Measurements from ENCODE around the gene HIVEP3.

HIVEP3 gene

DNA sequence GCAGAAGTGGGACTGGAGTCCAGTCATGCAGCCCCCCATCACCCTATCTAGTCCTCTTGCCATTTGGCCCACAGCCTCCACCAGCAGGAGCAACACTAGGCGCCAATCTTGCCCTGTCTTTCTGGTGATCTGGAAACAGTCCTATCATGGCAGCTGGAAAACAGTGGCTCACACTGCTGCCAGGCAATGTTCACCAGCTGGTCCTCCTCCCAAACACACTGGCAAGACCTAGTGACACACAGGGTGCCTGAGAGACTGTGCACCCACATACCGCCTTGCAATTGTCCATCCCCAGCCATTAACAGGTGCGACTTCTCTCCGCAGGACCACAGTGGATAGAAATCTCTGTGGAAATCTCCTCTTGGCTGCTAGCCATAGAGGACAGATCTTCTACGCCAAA lies 105.5 kb downstream of the HIVEP3 start:
- DNase-seq (ENCODE audit: low read depth in 2 of 2), result no peak

DNA sequence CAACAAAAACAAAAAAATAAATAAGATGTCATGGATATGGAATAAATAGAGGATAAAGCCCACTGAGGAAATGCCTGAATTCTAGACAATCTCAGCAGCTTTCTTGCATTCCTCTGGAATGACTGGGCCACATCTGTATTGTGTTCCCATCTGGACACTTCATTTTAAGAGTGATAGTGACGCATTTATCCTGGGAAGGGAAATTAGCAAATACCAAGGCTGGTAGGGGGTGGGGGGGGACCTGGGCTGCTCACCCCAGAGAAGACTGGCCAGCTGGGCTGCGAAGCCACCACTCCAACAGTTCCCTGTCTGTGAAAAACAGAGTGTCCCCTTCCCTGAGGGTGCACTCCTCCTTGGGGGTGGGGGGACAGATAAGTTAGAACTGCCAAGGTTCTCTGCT lies 106.3 kb downstream of the HIVEP3 start:
- DNase-seq (ENCODE audit: low read depth in 2 of 2), result no peak

DNA sequence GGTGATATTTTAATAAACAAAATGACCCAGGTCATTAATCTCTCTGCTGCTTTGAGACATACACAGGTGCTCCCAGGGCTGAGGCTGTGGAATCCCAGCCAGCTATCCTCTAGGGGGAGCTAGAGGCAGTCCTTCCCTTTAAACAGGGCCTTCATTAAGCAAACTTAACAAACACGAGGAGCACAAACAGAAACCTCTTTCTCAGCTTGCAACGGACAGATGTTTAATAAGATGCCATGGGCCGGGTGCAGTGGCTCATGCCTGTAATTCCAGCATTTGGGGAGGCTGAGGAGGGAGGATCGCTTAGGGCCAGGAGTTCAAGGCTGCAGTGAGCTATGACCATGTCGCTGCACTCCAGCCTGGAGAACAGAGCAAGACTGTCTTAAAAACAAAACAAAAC lies 106.7 kb downstream of the HIVEP3 start:
- DNase-seq (ENCODE audit: low read depth in 2 of 2), result peak; percentile 42 to 48

DNA sequence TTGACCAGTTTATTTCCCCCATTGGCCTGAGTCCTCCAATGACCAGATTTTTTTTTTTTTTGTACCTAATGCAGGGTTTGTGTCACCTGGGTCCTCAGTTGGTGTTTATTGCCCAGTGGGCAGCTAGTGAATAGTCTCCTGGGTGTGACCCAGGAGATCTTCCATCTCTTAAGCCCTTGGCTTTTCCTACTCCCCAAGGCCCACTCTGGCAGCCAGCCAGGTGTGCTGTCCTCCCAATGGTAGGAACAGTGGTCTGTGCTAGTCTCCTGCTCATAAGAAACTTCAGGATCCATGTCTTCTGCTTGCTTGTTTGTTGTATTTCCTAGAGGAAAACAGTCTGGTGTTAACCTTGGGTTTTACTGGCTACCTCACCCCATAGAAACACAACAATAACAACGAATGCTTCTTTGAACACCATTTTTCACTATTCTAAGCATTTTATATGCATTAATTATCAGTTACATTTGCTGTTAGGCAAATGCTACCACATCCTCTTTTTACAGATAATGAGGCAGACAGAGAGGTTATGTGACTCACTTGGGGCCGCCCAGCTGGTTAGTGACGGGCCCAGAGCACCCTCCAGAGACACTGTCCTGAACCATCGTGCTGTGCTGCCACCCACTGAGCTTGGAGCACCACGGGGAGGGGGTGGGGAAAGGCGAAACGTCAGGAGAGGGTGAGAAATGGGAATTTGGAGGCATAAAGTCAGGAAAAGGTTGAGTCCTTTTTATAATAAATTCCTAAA lies 107.5 kb downstream of the HIVEP3 start:
- DNase-seq (ENCODE audit: low read depth in 2 of 2), result peak in 1 of 2 donors; percentile 42

DNA sequence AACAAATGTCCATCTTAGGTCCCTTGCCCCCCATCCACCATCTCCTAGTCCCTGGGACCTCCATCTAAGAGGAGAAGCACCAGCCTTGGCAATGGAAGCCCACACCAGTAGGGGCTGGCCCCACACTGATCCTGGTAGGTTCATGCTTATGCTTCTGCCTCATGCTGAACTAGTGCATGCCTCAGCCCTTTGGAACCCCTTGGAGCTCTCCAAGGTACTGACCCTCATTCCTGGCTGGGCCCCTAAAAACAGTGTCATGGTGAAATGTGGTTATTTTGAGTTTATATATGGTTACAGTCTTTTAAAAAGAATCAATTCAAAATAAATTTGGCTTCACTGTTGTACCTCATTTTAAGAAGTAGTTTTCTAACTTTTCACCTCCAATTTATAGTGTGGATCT lies 108.3 kb downstream of the HIVEP3 start:
- DNase-seq (ENCODE audit: low read depth in 2 of 2), result no peak

DNA sequence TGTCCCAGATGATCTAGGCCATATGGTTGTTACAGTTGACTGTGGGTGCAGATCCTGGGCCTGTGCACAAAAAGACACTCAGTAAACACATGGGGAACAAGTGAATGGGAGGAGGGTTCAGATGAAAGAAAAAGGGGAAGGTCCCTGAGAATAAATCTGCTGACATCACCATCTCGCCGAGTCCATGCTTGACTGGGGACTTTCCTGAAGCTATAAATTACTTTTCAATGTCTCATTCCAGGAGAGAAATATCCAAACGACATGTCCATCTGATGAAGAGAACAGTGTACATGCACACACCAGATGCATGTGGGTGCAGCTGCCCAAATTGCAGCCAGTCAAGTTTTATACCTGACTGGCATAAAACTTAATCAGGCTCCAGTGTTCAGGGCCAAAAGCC lies 109.0 kb downstream of the HIVEP3 start:
- no peak for DNase-seq (ENCODE audit: low read depth in 2 of 2)

DNA sequence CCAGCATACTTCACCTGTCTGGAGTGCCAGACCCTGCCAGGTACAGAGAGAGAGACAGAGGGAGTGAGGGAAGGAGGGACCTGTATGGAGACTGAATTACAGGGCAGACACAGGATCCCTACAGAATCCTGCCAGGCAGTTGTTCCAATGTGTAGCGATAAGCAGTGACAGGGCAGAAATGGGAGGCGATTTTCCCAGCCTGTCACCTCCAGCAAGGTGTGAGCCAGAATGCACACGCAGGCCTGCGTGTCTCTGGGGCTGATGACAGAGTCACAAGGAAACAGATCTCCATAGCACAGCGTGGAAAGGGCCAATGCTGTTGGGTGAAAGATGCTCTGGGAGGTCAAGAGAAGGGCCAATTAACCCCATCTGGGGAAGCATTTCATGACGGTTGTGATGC lies 111.3 kb downstream of the HIVEP3 start:
- DNase-seq (ENCODE audit: low read depth in 2 of 2), result no peak

DNA sequence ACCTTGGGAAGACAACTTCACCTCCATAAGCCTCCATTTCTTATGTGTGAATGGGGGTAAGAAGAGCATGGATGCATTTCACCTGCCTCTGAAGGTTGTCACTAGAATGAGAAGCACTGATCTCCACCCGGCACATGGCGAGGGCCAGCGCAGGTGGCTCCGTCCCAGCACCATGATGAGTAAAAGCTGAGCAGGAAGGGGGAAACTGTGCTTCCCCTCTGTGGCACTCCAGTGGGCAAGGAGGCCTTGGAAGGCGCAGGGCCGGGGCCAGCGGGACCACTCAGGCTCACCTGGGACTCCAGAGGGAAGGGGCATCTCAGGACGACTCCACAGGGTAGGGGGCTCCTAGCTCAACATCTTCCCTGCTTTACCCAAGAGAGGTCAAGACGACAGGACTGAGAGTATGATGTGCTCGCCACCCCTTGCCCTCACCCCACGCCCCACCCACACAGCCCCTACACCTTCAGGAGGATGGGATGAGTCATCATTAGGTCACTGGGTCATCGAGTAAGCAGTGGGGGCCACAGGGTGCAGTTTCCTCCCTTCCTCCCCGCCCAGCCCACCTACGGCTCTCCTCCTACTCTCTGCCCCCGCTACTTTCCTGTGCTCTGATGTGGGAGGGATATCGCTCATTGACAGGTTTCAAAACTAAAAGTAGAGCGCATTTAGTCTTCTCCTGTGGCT lies 112.1 kb downstream of the HIVEP3 start:
- peak; percentile 63 to 68 for DNase-seq (ENCODE audit: low read depth in 2 of 2)

DNA sequence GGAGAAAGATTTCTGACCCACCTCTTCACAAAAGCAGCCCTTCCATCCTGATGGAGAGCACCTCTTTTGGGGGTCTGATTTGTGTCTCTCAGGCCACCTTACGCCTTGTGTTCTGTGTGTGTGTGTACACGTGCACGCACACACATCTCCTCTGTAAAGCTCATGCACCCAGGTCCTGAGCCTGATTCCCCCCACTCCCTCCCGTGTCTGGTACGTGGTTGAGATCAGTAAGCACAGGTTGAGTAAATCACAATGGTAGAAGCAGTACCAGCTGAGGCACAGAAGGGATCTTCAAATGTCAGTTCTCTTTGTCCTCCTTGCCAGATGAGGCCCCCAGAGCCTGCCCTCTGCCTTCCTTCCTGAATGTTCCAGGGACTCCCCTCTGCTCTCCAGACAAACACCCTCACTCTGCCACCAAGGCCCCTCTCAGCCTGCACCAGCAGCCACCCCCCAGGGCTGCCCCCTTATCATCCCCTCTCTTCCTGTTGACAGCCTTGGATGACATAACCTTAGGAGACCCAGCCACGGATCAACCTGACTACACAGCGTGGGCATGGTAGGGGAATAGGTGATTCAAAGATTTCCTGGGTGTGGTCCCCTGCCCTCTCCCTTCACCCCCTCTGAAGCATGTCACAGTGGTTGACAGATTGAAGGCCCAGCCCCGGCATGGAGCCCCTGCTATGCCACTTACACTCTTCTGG lies 112.8 kb downstream of the HIVEP3 start:
- peak in 1 of 2 donors; percentile 42 for DNase-seq (ENCODE audit: low read depth in 2 of 2)

DNA sequence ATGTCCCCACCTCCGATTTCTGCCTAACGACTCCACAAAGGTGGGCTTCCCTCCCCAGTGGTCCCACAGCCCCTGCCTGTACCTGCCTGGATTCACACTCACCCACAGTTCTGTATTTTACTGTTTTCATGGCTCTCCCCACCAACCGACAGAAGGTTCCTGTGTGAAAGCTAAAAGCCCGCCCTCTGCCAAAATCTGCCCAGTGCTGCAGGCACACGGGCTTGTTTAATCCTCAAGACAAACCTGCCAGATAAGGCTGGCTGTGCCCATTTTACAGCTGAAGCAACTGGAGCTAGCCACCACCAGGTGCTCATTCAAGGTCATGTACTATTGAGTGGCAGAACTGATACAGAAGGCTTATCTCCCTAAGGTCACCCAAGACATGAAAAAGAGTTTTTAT lies 114.5 kb downstream of the HIVEP3 start:
- no peak for DNase-seq (ENCODE audit: low read depth in 2 of 2)

DNA sequence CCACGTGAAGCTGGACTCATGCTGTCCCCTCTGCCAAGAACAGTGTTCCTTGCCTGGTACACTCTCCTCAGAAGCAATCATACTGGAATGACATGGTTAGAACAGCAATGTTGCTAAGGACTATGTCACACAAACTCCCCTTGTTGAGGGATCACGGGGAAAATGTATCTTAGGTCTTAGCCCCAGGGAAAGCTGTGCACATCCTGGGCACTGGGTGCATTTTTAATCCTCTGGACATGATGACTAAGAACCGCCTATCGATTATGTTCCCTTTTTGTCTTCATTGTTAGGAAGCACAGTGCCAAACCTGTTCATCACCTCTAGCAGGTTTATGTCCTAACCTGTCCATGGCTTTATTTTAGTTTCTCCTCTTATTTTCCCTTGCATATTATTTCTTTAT lies 115.1 kb downstream of the HIVEP3 start:
- DNase-seq (ENCODE audit: low read depth in 2 of 2), result no peak

DNA sequence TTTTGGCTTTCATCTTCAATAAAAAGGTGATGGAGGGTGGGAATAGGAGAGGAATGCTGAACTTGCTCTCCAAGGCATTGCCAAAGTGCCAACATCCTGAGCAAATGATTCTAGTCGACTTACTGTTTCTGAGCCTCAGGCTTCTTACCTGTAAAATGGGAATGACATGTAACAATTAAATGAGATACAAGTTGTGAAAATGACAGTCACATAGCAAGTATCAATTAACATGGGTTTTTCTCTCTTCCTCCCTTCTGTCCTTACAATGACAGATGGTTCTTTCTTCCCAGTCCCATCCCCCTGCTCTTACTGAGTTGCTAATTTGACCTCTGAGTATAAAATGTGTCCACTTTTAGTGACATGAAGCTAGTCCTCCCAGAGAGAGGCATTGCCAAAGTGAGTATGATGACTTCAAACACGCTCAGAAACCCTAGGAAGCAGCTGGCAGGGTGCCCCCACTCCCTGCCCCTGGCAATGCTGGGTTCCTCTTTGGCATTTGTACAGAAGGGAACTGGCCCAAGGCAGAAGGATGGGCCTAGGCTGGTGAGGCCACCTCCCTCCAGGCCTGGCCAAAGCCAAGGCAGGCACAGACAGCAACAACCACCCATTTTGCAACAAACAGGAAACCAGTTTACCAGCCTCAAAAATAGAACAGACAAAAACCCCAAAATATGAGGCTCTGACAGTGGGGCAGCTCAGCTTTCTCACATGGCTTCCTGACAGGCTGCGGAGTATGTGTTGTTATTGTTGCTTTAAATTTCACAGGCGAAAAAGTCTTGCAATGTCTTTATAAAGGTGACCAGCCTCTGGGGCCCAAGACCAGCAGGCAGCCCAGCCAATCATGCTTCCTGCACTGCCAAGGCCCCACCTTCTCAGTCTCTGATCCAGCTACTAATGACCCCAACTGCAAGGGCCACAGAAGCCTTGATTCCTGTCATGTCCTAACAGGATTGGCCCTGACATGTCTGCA lies 115.9 kb downstream of the HIVEP3 start:
- no peak for DNase-seq (ENCODE audit: low read depth in 2 of 2)

DNA sequence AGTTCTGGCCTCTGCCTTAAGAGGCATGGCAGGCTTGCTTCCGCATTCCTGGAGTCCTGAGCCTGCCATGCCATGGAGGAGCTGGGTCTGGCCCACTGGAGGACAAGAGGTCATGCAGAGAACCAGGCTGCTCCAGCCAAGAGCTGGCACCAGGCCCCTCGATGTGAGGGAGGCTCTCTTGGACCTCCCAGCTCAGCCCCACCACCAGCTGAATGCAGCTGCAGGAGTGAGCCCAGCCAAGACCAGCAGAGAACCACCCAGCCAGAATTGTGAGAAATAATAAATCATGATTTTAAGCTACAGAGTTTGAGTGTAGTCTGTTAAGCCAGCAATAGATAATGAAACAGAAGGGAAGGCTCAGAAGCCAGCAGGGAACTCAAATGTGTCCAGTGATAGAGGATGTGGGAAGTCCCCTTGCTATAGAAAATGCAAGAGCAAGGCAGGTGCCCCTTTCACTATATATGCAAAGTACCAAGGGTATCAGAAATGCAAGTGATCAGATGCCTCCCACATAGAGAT lies 118.4 kb downstream of the HIVEP3 start:
- no peak for DNase-seq (ENCODE audit: low read depth in 2 of 2)

DNA sequence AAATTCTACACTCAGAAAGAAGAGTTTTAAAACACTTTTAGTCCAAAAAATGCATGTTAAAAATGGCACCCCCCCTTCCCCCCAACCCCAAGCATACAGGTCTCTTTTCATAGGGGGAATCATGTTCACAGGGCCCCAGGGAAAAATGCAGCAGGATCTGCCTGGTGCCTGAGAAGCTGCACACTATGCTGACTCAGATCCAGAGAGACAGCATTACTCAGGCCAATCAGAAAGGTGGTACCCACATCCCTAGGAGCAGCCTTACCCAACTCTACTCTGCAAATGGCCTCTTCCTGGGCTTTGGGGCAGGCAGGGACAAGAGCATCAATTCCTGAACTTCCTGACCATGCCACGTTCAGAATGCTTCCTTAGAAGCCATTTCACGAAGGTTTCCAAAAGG lies 119.0 kb downstream of the HIVEP3 start:
- DNase-seq (ENCODE audit: low read depth in 2 of 2), result no peak

DNA sequence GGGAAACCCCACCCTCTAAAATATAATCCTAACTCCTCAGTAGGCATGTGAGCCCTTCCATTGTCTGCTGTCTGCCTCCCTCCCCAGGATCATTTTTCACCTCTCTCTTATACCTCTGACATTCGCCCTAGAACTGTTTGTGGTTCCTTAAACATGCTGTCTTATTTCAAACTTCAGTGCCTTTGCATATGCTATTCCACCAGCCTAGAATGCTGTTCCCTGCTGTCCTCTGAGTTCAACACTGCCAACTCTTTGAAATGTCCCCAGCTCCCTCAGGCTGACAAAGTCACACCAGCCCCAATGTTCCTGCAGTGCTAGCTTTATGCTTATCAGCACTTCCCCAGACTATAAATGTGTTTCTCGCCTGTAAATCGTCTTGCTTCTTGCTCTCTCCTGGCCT lies 119.5 kb downstream of the HIVEP3 start:
- no peak for DNase-seq (ENCODE audit: low read depth in 2 of 2)

DNA sequence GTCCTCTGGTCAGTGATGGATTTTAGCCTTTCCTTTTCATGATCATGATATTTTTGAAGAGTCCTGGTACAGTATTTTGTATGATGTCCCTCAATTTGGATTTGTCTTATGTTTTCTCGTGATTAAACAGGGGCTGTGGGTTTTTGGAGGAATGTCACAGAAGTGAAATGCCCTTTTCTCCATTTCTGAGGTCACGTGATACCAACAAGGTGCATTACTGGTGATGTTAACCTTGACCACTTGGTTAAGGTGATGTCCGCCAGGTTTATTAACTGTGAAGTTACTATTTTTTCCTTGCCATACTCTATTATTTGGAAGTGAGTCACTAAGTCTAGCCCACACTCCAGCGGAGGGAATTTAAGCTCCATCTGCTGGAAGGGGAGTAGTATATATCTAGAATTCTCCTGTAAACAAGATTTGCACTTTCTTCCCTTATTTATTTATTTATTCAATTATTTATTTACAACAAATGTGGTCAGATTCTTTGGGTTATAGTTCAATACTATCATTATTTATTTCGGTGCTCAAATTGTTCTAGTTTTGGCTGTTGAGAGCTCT lies 123.4 kb downstream of the HIVEP3 start:
- no peak for DNase-seq (ENCODE audit: low read depth in 2 of 2)

DNA sequence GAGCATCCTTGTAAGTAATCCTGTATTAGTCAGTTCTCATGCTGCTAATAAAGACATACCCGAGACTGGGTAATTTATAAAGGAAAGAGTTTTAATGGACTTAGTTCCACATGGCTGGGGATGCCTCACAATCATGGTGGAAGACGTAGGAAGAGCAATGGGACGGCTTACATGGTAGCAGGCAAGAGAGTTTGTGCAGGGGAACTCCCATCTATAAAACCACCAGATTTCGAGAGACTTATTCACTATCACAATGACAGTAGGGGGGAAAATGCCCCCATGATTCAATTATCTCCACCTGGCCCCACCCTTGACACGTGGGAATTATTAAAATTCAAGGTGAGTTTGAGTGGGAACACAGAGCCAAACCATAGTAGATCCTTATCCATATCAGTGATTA lies 124.7 kb downstream of the HIVEP3 start:
- DNase-seq (ENCODE audit: low read depth in 2 of 2), result no peak

DNA sequence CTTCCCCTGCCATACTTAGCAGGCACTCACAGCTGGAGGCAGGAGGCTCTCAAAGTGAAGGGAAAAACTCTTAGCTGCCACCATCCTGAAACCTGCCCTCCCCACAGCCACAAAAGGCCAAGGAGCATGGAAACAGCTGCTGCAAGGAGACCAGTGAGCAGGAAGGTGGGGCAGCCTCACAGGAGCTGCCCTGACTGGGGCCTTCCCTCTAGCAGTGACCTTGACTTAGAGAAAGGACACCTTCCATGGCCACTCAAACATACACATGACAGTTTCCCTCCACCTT lies 126.3 kb downstream of the HIVEP3 start:
- no peak for DNase-seq (ENCODE audit: low read depth in 2 of 2)

DNA sequence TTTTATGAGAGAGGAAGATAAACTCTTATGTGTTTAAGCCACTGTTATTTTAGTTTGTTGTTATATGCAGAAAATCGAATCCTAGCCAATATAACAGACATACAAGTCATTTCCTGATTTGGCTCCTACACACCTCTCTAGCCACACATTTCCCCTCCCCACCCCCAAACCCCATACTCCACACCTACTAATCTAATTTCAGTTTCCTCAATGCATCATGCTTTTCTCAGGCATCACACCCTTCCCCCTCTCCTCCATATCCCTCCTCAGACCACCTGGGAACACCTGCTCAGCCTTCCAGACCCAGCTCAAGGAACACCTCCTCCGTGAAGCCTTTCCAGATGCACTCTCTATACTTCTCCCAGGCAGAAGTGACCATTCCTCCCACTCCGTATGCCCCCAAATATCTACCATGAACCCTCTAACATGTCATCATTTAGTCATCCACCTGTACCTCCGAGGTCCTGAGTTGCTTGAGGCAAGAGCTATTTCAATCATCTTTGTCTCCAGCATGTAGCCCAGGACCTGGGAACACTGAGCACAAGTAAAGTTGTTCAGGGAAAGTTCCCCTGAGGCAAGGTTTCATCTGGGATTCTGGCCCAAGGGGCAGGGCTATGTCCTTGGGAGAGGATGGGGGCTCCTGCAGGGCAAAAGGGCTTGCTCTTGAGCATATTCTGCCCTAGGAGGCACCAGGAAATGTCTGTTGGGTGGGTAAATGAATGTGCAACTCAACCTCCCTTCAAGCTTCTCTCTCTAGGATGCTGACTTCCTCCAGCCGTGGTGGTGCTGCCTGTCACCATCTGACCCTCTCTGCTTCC lies 126.8 kb downstream of the HIVEP3 start:
- DNase-seq (ENCODE audit: low read depth in 2 of 2), result peak in 1 of 2 donors; percentile 39

DNA sequence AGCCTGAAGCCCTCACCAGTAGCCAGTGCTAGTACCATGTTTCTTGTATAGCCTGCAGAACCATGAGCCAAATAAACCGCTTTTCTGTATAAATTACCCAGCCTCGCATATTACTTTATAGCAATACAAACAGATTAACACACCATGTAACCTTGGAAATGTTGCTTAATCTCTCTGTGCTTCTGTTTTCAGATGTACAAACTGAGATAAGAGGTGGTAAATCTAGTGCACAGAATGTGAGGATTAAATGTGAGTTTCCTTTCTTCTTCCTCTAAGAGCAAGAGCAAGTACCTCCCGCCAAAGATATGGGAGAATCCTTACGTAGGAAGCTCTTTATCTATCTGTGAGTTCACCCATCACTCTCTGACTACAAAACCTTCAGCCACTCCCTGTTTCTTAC lies 128.4 kb downstream of the HIVEP3 start:
- DNase-seq (ENCODE audit: low read depth in 2 of 2), result no peak

All from stimulated activated CD8-positive, alpha-beta memory T cell treated with anti-CD3 and anti-CD28 coated beads, Interleukin-15, amount 100 ng/mL, for 48 hours (primary cell).